ENCODE measurements around the gene SEC24A. TPM values are rescaled to one million over a fixed set of nuclear protein-coding genes. Genes with fewer than 3 reads are reported as not detected.
"Not testable (repeated sequence)": the region's sequence is repeated elsewhere in the genome, so short reads cannot be mapped to it uniquely, and the experiment has no call there.

Gene SEC24A
- polyA plus RNA-seq (ENCODE audit: insufficient read length in 4 of 4) = 10 to 100 TPM; 20.0 to 25.4 (median 24.7) TPM

GRCh38 chr5:134648425-134649162 is at the start of gene SEC24A:
Gene SEC24A (plus strand): TSS chr5:134648785. CDS start chr5:134649077, 292 bp downstream.
- peak; percentile 56 to 69 (median 60) for DNase-seq (ENCODE audit: low read depth in 4 of 4, low spot score in 3 of 4)

- not testable (repeated sequence) for DNase-seq (ENCODE audit: low read depth in 4 of 4, low spot score in 3 of 4)
These were observed 48.8 kb upstream of the SEC24A start for GRCh38 chr5:134599820-134600219.

GRCh38 chr5:134600600-134600999 is 48.0 kb upstream of the SEC24A start:
- no peak for DNase-seq (ENCODE audit: low read depth in 4 of 4, low spot score in 3 of 4)

GRCh38 chr5:134603059-134603458 is 45.5 kb upstream of the SEC24A start:
- no peak for DNase-seq (ENCODE audit: low read depth in 4 of 4, low spot score in 3 of 4)

GRCh38 chr5:134604908-134605307 is 43.7 kb upstream of the SEC24A start:
- DNase-seq (ENCODE audit: low read depth in 4 of 4, low spot score in 3 of 4) = no peak

GRCh38 chr5:134606726-134607125 is 41.9 kb upstream of the SEC24A start:
- no peak for DNase-seq (ENCODE audit: low read depth in 4 of 4, low spot score in 3 of 4)

GRCh38 chr5:134608555-134608954 is 40.0 kb upstream of the SEC24A start:
- DNase-seq (ENCODE audit: low read depth in 4 of 4, low spot score in 3 of 4) = no peak

GRCh38 chr5:134609232-134609851 is 39.2 kb upstream of the SEC24A start:
- no peak for DNase-seq (ENCODE audit: low read depth in 4 of 4, low spot score in 3 of 4)

- no peak for DNase-seq (ENCODE audit: low read depth in 4 of 4, low spot score in 3 of 4)
These were observed 37.9 kb upstream of the SEC24A start for GRCh38 chr5:134610725-134611124.

GRCh38 chr5:134611515-134611914 is 37.1 kb upstream of the SEC24A start:
- no peak for DNase-seq (ENCODE audit: low read depth in 4 of 4, low spot score in 3 of 4)

GRCh38 chr5:134614450-134615085 is 34.0 kb upstream of the SEC24A start:
- no peak for DNase-seq (ENCODE audit: low read depth in 4 of 4, low spot score in 3 of 4)

GRCh38 chr5:134620634-134621033 is 28.0 kb upstream of the SEC24A start:
- DNase-seq (ENCODE audit: low read depth in 4 of 4, low spot score in 3 of 4) = no peak

GRCh38 chr5:134625559-134625958 is 23.0 kb upstream of the SEC24A start:
- no peak for DNase-seq (ENCODE audit: low read depth in 4 of 4, low spot score in 3 of 4)

- no peak for DNase-seq (ENCODE audit: low read depth in 4 of 4, low spot score in 3 of 4)
These were observed 22.1 kb upstream of the SEC24A start for GRCh38 chr5:134626369-134627014.

GRCh38 chr5:134634227-134634626 is 14.4 kb upstream of the SEC24A start:
- DNase-seq (ENCODE audit: low read depth in 4 of 4, low spot score in 3 of 4) = no peak

- not testable (repeated sequence) for DNase-seq (ENCODE audit: low read depth in 4 of 4, low spot score in 3 of 4)
These were observed 13.2 kb upstream of the SEC24A start for GRCh38 chr5:134635366-134635765.

GRCh38 chr5:134637116-134637721 is 11.4 kb upstream of the SEC24A start:
- DNase-seq (ENCODE audit: low read depth in 4 of 4, low spot score in 3 of 4) = no peak

GRCh38 chr5:134638760-134639201 is 9.8 kb upstream of the SEC24A start:
- DNase-seq (ENCODE audit: low read depth in 4 of 4, low spot score in 3 of 4) = no peak

GRCh38 chr5:134642931-134643530 is 5.6 kb upstream of the SEC24A start:
- DNase-seq (ENCODE audit: low read depth in 4 of 4, low spot score in 3 of 4) = no peak

GRCh38 chr5:134647750-134648424 is 698 bp upstream of the SEC24A start:
- no peak for DNase-seq (ENCODE audit: low read depth in 4 of 4, low spot score in 3 of 4)
